Kidney (tissue), 14 donors: Measurements from ENCODE around the gene CPVL. TPM values are rescaled to one million over a fixed set of nuclear protein-coding genes. Genes with fewer than 3 reads are reported as not detected.

Experiments
- DNase-seq, 5 donors: peaks; one replicate each; pipeline ENCODE4 v3.0.0-alpha.2; 2013 to 2020
- FAIRE-seq: peaks from 2 replicates; lab custom pipeline; 2012; peaks lifted over from hg19 to GRCh38; lab: Jason Lieb, UNC
- H3K27ac ChIP-seq, 2 donors: one replicate each; pipeline ENCODE4 v1.7.0; 2013; ENCODE audit warnings: low read depth in 2 of 2, low read length in 2 of 2, inconsistent platforms in 1 of 2
- H3K27me3 ChIP-seq: one replicate; pipeline ENCODE4 v1.7.1; 2013; ENCODE audit warnings: low read length, inconsistent platforms; ENCODE audit not compliant: control insufficient read depth, insufficient read depth
- H3K36me3 ChIP-seq, 3 donors: one replicate each; pipeline versions ENCODE4 v1.7.0 to v1.7.1; 2013; ENCODE audit warnings: low read length in 3 of 3, control low read depth in 1 of 3, inconsistent platforms in 1 of 3; ENCODE audit not compliant: insufficient read depth in 3 of 3, control insufficient read depth in 2 of 3
- H3K4me1 ChIP-seq, 3 donors: one replicate each; pipeline versions ENCODE4 v1.7.0 to v1.7.1; 2013; ENCODE audit warnings: low read length in 3 of 3, inconsistent platforms in 1 of 3, low read depth in 1 of 3; ENCODE audit not compliant: control insufficient read depth in 2 of 3, insufficient read depth in 2 of 3
- H3K4me3 ChIP-seq, 3 donors: one replicate each; pipeline versions ENCODE4 v1.7.0 to v1.8.1; 2013; ENCODE audit warnings: low read length in 3 of 3, control low read depth in 1 of 3, inconsistent platforms in 1 of 3
- H3K9ac ChIP-seq, 3 donors: one replicate each; pipeline versions ENCODE4 v1.7.0 to v1.7.1; 2013; ENCODE audit warnings: low read length in 3 of 3, control low read depth in 1 of 3, inconsistent platforms in 1 of 3
- H3K9me3 ChIP-seq, 3 donors: one replicate each; pipeline versions ENCODE4 v1.7.0 to v1.7.1; 2013; ENCODE audit warnings: low read length in 3 of 3, control low read depth in 1 of 3, inconsistent platforms in 1 of 3; ENCODE audit not compliant: control insufficient read depth in 2 of 3, insufficient read depth in 1 of 3
- CTCF ChIP-seq: IDR thresholded peaks from 3 replicates; pipeline ENCODE4 v1.5.1; 2012; ENCODE audit warnings: mild to moderate bottlenecking, moderate library complexity, borderline replicate concordance; ENCODE audit not compliant: insufficient read depth; ENCODE audit errors: extremely low read depth
- intact Hi-C: fragments of 100-400 bp; cut with DNase I; formaldehyde crosslinking; loops from one replicate; pipeline ENCODE4 v1.11.1; 2022
- polyA plus RNA-seq: library from polyadenylated mRNA; stranded (reverse); fragments of 350-450 nt; fragmentation: Illumina TruSeq; extraction: RNeasy Lipid Tissue Mini Kit (QIAGEN cat#74804); gene quantifications from one replicate; pipeline ENCODE4 v1.2.3, GENCODE V29; 2014; ENCODE audit warnings: low read depth, low replicate concordance; ENCODE audit not compliant: insufficient read depth
- total RNA-seq: library from RNA; stranded (reverse); fragmentation: NEBNext Ultra II Directional; extraction: Animal tissue kit (Norgen Biotek cat#: 25700); gene quantifications from one replicate; pipeline ENCODE4 v1.2.1, GENCODE V29; 2021
- donor health status: control.
- donor health status: control.
- donor health status: control.
- donor health status: control.
- donor health status: control.
- donor health status: DM: yes; HTN: yes; CAD: no.
- donor health status: Normal renal cell carcinoma (clear cell type).

The CPVL gene
- total and polyA plus RNA-seq, 2 donors from 2014 or later, result 104 to 133 TPM

- Histone ChIP-seq H3K27me3 (no peaks in the 10 kb centered on the region), H3K27ac (no peak overlapping the region), H3K4me3 (no peak overlapping the region), H3K36me3 (no peaks in the 10 kb centered on the region), H3K9me3 (no peaks in the 10 kb centered on the region), H3K4me1 (no peaks in the 10 kb centered on the region), H3K9ac (no peak overlapping the region)
- no peak for FAIRE-seq
- intact Hi-C loops, result no loop called here
- DNase-seq, result no peak
- TF ChIP-seq CTCF, result no peak
Observed at GRCh38 chr7:29066641-29067040, 79.7 kb downstream of the CPVL start.

GRCh38 chr7:29065181-29065857 lies 81.0 kb downstream of the CPVL start:
- Histone ChIP-seq H3K4me1 (no peaks in the 10 kb centered on the region), H3K27ac (no peak overlapping the region), H3K9me3 (no peaks in the 10 kb centered on the region), H3K9ac (no peak overlapping the region), H3K27me3 (no peaks in the 10 kb centered on the region), H3K4me3 (no peak overlapping the region), H3K36me3 (no peaks in the 10 kb centered on the region)
- FAIRE-seq, result peak; percentile 61
- DNase-seq, result no peak
- TF ChIP-seq CTCF, result no peak
- intact Hi-C loops, result no loop called here

GRCh38 chr7:29063872-29064271 lies 82.5 kb downstream of the CPVL start:
- no peak overlapping the region for H3K9ac ChIP-seq
- no peaks in the 10 kb centered on the region for H3K4me1 ChIP-seq
- TF ChIP-seq CTCF, result no peak
- H3K4me3 ChIP-seq, result no peak overlapping the region
- H3K9me3 ChIP-seq, result peaks cover 0 to under 1% (median 0%) of the 10 kb centered on the region in 3 donors
- H3K27me3 ChIP-seq, result no peaks in the 10 kb centered on the region
- intact Hi-C loops, result no loop called here
- no peaks in the 10 kb centered on the region for H3K36me3 ChIP-seq
- no peak overlapping the region for H3K27ac ChIP-seq
- DNase-seq (no peak), FAIRE-seq (no peak)
